ENCODE data around the gene FAIM2. TPM values are rescaled to one million over a fixed set of nuclear protein-coding genes. Genes with fewer than 3 reads are reported as not detected.

Gene FAIM2
- total and polyA plus RNA-seq, 10 of the 15 experiments (the other 5 are each of a cell fraction or from before 2014, with no cell fraction given) = not detected

DNA sequence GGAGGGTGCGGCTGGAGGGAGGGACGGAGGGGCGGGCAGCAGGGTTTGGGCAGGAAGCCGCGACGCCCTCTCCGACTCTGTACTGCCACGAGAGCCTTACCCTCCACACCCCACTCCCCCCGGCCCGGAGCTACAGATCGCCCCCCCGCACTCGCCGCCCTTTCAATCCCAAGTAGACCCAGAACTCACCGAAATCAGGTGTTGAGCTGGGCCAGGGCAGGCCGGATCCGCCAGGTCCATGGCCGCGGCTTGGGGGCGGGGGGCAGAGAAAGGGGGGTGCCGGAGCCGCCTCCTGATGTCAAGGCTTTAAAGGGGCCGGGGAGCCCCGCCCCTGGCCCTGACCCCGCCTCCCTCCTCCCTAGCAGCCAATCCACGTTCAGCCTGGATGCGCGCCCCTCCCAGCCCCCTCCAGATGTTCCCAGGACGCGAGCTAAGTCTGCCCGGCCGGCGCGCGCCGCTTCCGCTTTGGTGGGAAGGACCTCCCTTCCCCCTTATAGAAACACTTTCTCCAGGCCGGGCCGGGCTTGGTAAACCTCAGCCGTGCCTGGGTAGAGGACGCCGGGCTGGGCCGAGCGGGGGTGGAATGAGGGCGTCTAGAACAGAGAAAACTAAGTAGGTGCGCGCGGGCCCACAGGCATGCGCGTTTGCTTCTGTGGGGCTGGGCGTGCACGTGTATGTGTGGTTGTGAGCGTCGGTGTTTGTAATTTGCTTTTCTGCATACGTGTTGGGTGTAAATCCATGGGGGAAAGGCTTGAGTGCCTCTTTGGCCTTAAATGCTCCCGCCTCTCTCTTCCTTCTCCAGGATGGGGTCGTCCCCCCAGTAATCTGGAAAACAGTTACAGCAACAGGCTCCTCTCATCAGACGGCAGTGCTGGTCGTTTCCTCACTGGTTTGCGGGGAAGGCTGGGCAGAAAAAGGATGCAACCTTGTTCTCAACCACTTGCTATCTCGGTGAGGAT, 75.3 kb downstream of the FAIM2 start, which contains the start of gene NCKAP5L (continued):
- TF ChIP-seq HDAC6 (IDR thresholded peaks at IDR 0.05; ENCODE audit: unreplicated experiment) (no peak), MAX (IDR thresholded peaks at IDR 0.05; ENCODE audit: low read depth, low read length) (peak; percentile 13; the same call in 1 of the 2 replicates), TCF12 (IDR thresholded peaks at IDR 0.05; ENCODE audit: low read depth, low read length) (peak; percentile 57; the same call in 1 of the 2 replicates), RCOR1 (conservative IDR thresholded peaks at IDR 0.05; ENCODE audit: low read depth, low read length) (no peak), POU2F2 (IDR thresholded peaks at IDR 0.05; ENCODE audit: borderline replicate concordance, low read depth, low read length) (peak; percentile 60; the same call in 1 of the 3 replicates), CREB1 (IDR thresholded peaks at IDR 0.05; ENCODE audit: low read depth) (peak; percentile 73), E4F1 (IDR thresholded peaks at IDR 0.05; ENCODE audit: borderline replicate concordance, partially characterized antibody) (no peak), TCF3 (IDR thresholded peaks at IDR 0.05; ENCODE audit: borderline replicate concordance, insufficient read depth, low read depth, low read length) (peak; percentile 60; the same call in 1 of the 2 replicates), BHLHE40 (IDR thresholded peaks at IDR 0.05; ENCODE audit: borderline replicate concordance in 1 of 2, low read depth in 2 of 2, low read length in 1 of 2) (peak; percentile 96 to 97), ZZZ3 (IDR thresholded peaks at IDR 0.05; ENCODE audit: control insufficient read depth, insufficient read length, low read depth) (no peak), ZNF207 (IDR thresholded peaks at IDR 0.05; ENCODE audit: borderline replicate concordance) (peak; percentile 80; the same call in 1 of the 2 replicates), RBBP5 (conservative IDR thresholded peaks at IDR 0.05) (no peak), PAX5 (IDR thresholded peaks at IDR 0.05; ENCODE audit: borderline replicate concordance, low read depth, low read length) (peak; percentile 45; the same call in 1 of the 2 replicates), GABPA (IDR thresholded peaks at IDR 0.05; ENCODE audit: low read depth) (no peak), EP300 (IDR thresholded peaks at IDR 0.05; ENCODE audit: borderline replicate concordance in 1 of 2, control insufficient read depth in 1 of 2, low read depth in 2 of 2, low read length in 2 of 2) (0 out of 4 replicates have a peak, but pooled peaks of 1 of the 2 experiments have one; percentile 21), IKZF1 (conservative IDR thresholded peaks at IDR 0.05) (peak; percentile 76), HDAC2 (IDR thresholded peaks at IDR 0.05) (no peak), CHD2 (IDR thresholded peaks at IDR 0.05; ENCODE audit: borderline replicate concordance, low read depth, low read length) (peak; percentile 59; the same call in 1 of the 2 replicates)
- TF ChIP-seq, protein P1, sequence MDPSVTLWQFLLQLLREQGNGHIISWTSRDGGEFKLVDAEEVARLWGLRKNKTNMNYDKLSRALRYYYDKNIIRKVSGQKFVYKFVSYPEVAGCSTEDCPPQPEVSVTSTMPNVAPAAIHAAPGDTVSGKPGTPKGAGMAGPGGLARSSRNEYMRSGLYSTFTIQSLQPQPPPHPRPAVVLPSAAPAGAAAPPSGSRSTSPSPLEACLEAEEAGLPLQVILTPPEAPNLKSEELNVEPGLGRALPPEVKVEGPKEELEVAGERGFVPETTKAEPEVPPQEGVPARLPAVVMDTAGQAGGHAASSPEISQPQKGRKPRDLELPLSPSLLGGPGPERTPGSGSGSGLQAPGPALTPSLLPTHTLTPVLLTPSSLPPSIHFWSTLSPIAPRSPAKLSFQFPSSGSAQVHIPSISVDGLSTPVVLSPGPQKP (IDR thresholded peaks at IDR 0.05; ENCODE audit: low read depth, low read length) = peak; percentile 29; the same call in 1 of the 2 replicates
- TF ChIP-seq, protein P2, sequence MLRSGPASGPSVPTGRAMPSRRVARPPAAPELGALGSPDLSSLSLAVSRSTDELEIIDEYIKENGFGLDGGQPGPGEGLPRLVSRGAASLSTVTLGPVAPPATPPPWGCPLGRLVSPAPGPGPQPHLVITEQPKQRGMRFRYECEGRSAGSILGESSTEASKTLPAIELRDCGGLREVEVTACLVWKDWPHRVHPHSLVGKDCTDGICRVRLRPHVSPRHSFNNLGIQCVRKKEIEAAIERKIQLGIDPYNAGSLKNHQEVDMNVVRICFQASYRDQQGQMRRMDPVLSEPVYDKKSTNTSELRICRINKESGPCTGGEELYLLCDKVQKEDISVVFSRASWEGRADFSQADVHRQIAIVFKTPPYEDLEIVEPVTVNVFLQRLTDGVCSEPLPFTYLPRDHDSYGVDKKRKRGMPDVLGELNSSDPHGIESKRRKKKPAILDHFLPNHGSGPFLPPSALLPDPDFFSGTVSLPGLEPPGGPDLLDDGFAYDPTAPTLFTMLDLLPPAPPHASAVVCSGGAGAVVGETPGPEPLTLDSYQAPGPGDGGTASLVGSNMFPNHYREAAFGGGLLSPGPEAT (IDR thresholded peaks at IDR 0.05; ENCODE audit: low read depth) = peak; percentile 42; the same call in 1 of the 2 replicates

Measured in GM12878 (cell line).